HG02884 (cell line): ENCODE results near the gene NEU2.
"Not testable (repeated sequence)": the region's sequence is repeated elsewhere in the genome, so short reads cannot be mapped to it uniquely, and the experiment has no call there.

Source experiments
- ATAC-seq: cut with Tn5 transposase; IDR thresholded peaks from one replicate; pipeline ENCODE4 v1.9.1; 2021; ENCODE audit warnings: mild to moderate bottlenecking, moderate library complexity; ENCODE audit not compliant: unreplicated experiment

The NEU2 gene

GRCh38 chr2:233055362-233055761 is 22.9 kb downstream of the NEU2 start:
- no peak for ATAC-seq

- no peak for ATAC-seq
These were observed 24.6 kb downstream of the NEU2 start for GRCh38 chr2:233056961-233057605.

GRCh38 chr2:233058717-233059546 is 26.5 kb downstream of the NEU2 start:
- no peak for ATAC-seq

GRCh38 chr2:233059547-233059796 is 27.0 kb downstream of the NEU2 start:
- no peak for ATAC-seq

GRCh38 chr2:233059797-233060500 is 27.5 kb downstream of the NEU2 start, which contains the start of gene INPP5D:
Gene INPP5D (plus strand): TSS chr2:233060342. CDS start chr2:233060479, 137 bp downstream.
- no peak for ATAC-seq

GRCh38 chr2:233060501-233060979 is 28.1 kb downstream of the NEU2 start:
- no peak for ATAC-seq

- ATAC-seq = no peak
These were observed 28.6 kb downstream of the NEU2 start for GRCh38 chr2:233060980-233061590.

GRCh38 chr2:233061591-233062450 is 29.3 kb downstream of the NEU2 start:
- ATAC-seq = no peak

- no peak for ATAC-seq
These were observed 30.0 kb downstream of the NEU2 start for GRCh38 chr2:233062451-233062850.

- ATAC-seq = no peak
These were observed 30.4 kb downstream of the NEU2 start for GRCh38 chr2:233062946-233063268.

GRCh38 chr2:233063269-233063975 is 30.9 kb downstream of the NEU2 start:
- ATAC-seq = peak; percentile 38

- ATAC-seq = no peak
These were observed 31.5 kb downstream of the NEU2 start for GRCh38 chr2:233063976-233064411.

- ATAC-seq = no peak
These were observed 32.2 kb downstream of the NEU2 start for GRCh38 chr2:233064530-233065199.

- not testable (repeated sequence) for ATAC-seq
These were observed 32.7 kb downstream of the NEU2 start for GRCh38 chr2:233065200-233065589.

GRCh38 chr2:233065954-233066470 is 33.5 kb downstream of the NEU2 start:
- ATAC-seq = no peak

GRCh38 chr2:233068762-233069418 is 36.4 kb downstream of the NEU2 start:
- ATAC-seq = no peak

- ATAC-seq = no peak
These were observed 40.4 kb downstream of the NEU2 start for GRCh38 chr2:233072838-233073237.

GRCh38 chr2:233074106-233074505 is 41.6 kb downstream of the NEU2 start:
- no peak for ATAC-seq
